ENCODE results near the gene STK33.

Gene STK33

GRCh38 chr11:8403310-8403709 is 190.7 kb downstream of the STK33 start:
- DNase-seq: no peak

GRCh38 chr11:8392886-8393285 is 201.1 kb downstream of the STK33 start:
- no peak for DNase-seq

GRCh38 chr11:8392166-8392565 is 201.9 kb downstream of the STK33 start:
- DNase-seq: no peak

- no peak for DNase-seq
Observed at GRCh38 chr11:8390851-8391612, 203.0 kb downstream of the STK33 start.

- no peak for DNase-seq
Observed at GRCh38 chr11:8389029-8389996, 204.7 kb downstream of the STK33 start.

- no peak for DNase-seq
Observed at GRCh38 chr11:8387693-8388092, 206.3 kb downstream of the STK33 start.

- DNase-seq: no peak
Observed at GRCh38 chr11:8387141-8387540, 206.9 kb downstream of the STK33 start.

- DNase-seq: no peak
Observed at GRCh38 chr11:8386134-8386864, 207.7 kb downstream of the STK33 start.

GRCh38 chr11:8384199-8384821 is 209.7 kb downstream of the STK33 start:
- no peak for DNase-seq

- no peak for DNase-seq
Observed at GRCh38 chr11:8383627-8384026, 210.4 kb downstream of the STK33 start.

GRCh38 chr11:8383227-8383626 is 210.8 kb downstream of the STK33 start:
- DNase-seq: no peak

GRCh38 chr11:8382436-8383053 is 211.5 kb downstream of the STK33 start:
- no peak for DNase-seq

GRCh38 chr11:8381871-8382396 is 212.1 kb downstream of the STK33 start:
- DNase-seq: no peak

- DNase-seq: no peak
Observed at GRCh38 chr11:8381343-8381742, 212.7 kb downstream of the STK33 start.

GRCh38 chr11:8375932-8376331 is 218.1 kb downstream of the STK33 start:
- DNase-seq: no peak

- DNase-seq: no peak
Observed at GRCh38 chr11:8375460-8375859, 218.6 kb downstream of the STK33 start.

GRCh38 chr11:8374716-8375115 is 219.3 kb downstream of the STK33 start:
- DNase-seq: no peak

- DNase-seq: no peak
Observed at GRCh38 chr11:8373519-8374432, 220.3 kb downstream of the STK33 start.

- no peak for DNase-seq
Observed at GRCh38 chr11:8372641-8373381, 221.2 kb downstream of the STK33 start.

GRCh38 chr11:8371516-8371884 is 222.5 kb downstream of the STK33 start:
- no peak for DNase-seq
